GM19463 (cell line): ENCODE measurements around the gene FXR1.
A peak's percentile ranks its signal among the peaks of the same experiment; 100 is the strongest.
"Not testable (repeated sequence)": the region's sequence is repeated elsewhere in the genome, so short reads cannot be mapped to it uniquely, and the experiment has no call there.

Source experiments
- ATAC-seq: cut with Tn5 transposase; IDR thresholded peaks from one replicate; pipeline ENCODE4 v1.9.1; 2021; ENCODE audit warnings: mild to moderate bottlenecking, moderate library complexity; ENCODE audit not compliant: unreplicated experiment

FXR1 gene

DNA sequence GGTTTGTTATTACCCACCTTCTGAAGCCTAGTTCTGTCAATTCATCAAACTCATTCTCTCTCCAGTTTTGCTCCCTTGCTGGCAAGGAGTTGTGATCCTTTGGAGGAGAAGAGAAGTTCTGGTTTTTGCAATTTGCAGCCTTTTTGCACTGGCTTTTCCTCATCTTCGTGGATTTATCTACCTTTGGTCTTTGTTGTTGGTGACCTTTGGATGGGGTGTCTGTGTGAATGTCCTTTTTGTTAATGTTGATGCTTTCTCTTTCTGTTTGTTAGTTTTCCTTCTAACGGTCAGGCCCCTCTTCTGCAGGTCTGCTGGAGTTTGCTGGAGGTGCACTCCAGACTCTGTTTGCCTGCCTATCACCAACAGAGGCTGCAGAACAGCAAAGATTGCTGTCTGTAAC is 91.0 kb downstream of the FXR1 start:
- ATAC-seq, result not testable (repeated sequence)

DNA sequence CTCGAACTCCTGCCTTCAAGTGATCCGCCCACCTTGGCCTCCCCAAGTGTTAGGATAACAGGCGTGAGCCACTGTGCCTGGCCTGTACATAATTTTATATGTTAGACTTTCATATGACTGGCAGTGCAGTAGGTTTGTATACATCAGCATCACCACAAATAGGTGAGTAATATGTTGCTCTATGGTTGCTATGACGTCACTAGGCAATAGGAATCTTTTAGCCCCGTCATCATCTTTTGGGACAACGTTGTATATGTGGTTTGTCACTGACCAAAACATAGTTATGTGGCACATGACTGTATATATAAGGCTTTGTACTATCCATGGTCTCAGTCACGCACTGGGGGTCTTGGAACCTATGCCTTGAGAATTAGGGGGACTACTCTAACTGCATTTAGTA is 94.1 kb downstream of the FXR1 start:
- no peak for ATAC-seq

DNA sequence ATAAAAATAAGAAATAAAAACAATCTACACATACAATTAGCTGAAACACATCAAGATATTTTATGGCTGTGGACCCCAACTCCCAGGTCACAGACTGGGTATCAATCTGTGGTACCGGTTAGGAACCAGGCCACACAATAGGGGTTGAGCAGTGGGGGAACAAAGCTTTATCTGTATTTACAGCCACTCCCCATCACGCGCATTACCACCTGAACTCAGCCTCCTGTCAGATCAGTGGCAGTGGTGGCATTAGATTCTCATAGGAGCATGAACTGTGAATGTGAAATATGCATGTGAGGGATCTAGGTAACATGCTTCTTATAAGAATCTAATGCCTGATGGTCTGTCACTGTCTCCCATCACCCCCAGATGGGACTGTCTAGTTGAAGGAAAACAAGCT is 94.8 kb downstream of the FXR1 start:
- no peak for ATAC-seq

DNA sequence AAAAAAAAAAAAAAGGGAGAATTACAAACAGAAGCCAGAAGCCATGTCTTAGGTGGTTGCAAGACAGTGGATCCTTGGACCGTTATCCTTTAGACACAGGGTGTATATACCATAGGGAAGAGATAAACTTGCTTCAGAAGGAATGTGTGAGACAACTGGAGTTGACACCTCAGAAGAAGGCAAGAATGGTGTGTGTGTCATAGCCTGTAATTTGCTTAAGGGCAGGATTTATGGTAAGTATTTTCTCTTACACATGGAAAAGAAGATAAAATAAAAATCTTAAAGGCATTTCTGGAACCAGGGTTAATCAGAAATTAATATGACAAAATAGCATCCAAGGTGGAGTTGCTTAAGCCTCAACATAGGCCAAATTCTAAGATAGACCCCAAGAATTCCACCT is 96.3 kb downstream of the FXR1 start:
- ATAC-seq, result no peak

DNA sequence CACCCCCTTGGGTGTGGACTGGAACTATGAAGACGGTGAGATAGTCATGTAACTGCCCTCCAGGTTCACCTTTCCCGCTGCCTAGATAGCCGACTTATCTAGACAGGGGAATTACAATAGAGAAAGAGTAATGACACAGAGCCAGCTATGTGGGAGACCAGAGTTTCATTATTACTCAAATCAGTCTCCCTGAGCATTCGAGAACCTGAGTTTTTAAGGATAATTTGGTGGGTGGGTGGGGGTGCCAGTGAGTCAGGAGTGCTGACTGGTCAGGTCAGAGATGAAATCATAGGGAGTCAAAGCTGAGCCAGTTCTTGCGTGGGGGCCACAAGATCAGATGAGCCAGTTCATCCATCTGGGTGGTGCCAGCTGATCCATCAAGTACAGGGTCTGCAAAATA is 96.8 kb downstream of the FXR1 start:
- ATAC-seq, result peak; percentile 66

DNA sequence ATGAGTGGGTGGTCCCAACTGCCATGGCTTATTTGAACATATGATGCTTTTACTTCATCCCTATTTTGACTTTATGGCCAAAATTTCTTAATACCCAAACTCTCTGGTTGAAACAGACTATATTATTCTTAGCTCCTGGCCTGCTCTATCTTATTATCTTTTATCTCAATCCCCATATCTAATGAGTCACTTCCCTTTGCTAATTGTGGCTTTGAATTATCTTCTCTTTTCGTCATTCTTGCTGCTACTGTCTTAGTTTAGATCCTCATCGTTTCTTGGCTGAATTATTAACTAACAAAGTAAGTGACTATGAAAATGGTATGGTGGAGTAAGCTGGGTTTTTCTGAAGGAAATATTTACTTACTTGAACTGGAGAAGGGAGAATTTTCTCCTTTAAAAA is 105.2 kb downstream of the FXR1 start:
- ATAC-seq, result no peak

DNA sequence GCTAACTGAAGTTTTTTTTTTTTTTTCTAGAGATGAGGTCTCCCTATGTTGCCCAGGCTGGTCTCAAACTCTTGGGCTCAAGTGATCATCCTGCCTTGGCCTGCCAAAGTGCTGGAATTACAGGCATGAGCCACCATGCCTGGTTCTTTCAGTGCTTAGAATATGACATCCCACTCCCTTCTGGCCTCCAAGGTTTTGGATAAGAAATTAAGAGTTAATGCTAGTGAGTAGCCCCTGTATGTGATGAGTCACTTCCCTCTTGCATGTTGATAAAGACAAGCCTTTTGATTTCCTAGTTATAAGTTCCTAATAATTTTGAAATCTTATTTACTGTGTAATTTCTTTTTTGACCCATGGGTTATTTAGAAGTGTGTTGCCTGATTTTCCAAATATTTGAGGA is 112.7 kb downstream of the FXR1 start:
- ATAC-seq, result no peak

DNA sequence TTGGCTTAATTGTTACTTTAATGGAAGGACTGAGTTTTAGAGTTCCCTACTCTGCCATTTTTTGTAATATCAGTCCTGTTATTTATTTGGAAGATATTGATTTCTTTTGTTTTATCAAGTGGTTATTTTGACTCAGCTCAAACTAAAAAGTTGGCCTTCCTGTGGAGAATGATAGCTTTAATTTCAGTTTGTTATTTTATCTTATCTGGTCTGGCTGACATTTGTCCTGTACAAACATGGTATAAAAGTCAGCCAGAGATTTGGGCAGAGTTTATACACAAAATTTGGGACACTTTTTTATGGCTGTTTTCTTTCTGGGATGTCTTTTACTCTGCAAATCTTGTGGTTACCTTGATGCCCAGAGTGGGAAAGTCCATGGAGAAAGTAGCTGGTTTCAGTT is 118.5 kb downstream of the FXR1 start:
- no peak for ATAC-seq
